GM12872 (cell line): ENCODE results near the gene ZNF488.

Source experiments
- CTCF ChIP-seq: IDR thresholded peaks from 3 replicates; pipeline ENCODE4 v1.5.1; 2011; ENCODE audit warnings: low read depth, mild to moderate bottlenecking, low read length, moderate library complexity; ENCODE audit not compliant: insufficient read depth

The ZNF488 gene

GRCh38 chr10:47406870-47407691 is 23.0 kb upstream of the ZNF488 start:
- no peak for TF ChIP-seq CTCF

GRCh38 chr10:47406548-47406869 is 22.4 kb upstream of the ZNF488 start:
- no peak for TF ChIP-seq CTCF

- no peak for TF ChIP-seq CTCF
Observed at GRCh38 chr10:47405857-47406547, 21.9 kb upstream of the ZNF488 start.

GRCh38 chr10:47404937-47405336 is 20.8 kb upstream of the ZNF488 start:
- no peak for TF ChIP-seq CTCF

GRCh38 chr10:47404446-47404845 is 20.4 kb upstream of the ZNF488 start:
- no peak for TF ChIP-seq CTCF

- TF ChIP-seq CTCF, result peak; percentile 22; the same call in 1 of the 3 replicates
Observed at GRCh38 chr10:47403446-47404318, 19.6 kb upstream of the ZNF488 start.
